Glomerular visceral epithelial cell (primary cell): ENCODE results near the gene B9D1.

Source experiments
- DNase-seq: peaks from one replicate; pipeline ENCODE4 v3.0.0-alpha.2; 2016; ENCODE audit errors: extremely low spot score

Gene B9D1

DNA sequence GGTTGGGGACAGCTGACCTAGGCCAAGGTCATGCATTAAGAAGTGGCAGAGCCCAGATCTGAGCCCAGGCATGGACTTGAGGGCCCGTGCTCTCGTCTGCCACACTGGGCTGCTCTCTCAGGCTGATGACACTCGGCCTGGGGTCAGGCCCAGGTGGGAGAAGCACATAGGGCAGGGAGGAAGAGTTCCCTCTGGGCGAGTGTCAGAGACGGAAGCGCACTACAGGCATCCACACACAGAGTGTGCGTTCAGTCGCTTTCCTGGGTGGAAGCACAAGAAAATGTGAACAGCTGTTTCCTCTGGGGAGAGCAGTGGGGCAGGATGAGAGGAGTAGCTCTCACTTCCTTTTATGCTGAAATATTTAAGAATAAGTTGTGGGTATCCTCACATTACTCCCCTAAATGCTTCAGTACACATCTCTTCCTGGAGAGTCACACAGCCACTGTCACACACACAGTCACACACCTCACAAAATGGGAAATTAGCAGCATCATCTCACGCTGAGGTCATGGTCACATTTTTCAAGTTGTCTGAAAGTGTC, 59.7 kb downstream of the B9D1 start:
- DNase-seq: no peak

DNA sequence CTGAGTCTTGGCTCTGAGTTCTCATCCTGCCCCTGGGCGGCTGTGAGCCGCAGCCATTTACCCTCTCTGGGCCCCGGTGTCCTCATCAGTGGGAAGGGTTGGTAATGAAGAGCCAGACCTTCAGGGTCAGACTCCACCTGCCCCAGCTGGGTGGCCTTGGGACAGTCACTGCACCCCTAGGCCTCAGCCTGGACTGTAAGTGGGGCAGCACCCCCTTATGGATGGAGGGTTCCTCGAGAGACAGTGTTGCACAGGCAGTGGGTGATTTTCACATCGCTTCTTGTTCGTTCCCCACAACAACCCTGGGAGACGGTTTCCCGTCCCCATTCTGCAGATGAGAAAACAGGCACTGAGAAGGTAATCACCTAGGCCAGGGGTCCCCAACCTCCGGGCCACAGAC, 60.5 kb downstream of the B9D1 start:
- DNase-seq: no peak

DNA sequence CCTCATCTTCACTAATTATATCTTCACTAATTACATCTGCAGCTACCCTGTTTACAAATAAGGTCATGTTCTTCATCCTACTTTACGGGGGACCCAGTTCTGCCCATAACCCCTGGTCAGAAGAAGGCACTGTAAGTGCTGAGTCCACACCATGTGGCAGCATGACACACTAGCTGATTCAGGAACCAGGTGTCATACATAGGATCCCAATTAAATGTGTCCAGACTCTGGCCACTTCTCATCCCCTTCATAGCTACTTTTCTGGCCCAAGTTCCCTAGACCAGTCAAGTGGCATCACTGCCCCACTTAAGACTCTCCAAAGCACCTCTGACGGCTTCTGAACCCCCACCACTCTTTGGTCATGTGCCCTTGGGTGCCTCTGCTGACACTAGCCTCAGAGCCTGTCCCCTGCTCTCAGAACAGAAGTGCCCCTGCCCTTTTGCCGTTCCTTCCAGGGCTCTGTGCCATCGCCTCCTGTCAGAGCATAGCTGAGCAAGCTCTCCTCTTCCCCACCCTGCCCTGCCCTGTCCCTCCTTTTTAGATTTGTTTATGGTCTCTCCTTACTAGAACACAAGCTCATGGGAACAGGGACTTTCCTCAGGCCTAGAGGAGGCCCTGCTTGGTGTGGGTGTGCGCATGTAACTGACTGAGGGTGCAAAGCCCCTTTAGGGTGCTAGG, 61.1 kb downstream of the B9D1 start:
- DNase-seq: no peak

DNA sequence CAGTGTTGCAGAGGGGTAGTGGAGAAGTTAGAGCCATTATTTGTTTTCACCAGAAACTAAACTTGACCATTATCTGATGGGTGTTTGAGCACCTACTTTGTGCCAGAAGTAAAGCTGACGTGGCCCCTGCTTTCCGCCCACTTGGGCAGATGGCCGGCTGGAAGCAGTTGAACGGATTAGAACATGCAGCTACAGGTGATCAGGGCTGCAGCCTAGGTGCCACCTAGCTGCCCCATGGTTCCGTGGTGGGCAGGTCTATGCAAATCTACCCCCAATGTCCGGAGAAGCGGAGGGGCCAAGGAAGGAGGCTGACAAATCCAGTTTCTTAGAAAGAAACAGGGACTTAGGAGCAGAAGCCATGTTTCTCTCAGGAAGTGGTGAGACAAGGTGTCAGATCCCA, 62.7 kb downstream of the B9D1 start:
- DNase-seq: no peak

DNA sequence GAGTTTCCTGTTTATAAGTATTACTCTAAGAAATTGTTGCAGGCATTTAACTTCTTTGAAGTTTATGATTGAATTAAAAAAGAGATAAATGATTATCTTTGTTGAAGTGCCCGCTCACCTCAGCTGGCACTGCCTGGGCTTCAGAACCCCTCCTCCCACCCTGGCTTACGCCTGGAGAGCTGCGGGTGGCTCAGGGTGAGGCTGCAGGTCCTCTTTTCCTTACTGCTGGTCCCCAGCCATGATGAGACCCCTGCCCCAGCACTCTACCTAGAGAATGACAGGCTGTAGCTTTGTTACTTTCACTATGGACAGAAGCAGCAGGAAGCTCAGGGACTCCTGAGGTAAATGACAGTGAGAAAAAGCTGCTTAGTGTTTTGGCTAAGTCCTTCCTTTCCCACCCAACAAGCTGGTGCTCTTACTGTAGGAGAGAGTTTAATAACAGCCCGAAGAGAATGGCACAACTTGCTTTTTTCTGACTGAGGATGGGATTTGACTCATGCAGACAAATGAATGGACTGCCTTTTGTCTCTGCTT, 63.2 kb downstream of the B9D1 start:
- no peak for DNase-seq

DNA sequence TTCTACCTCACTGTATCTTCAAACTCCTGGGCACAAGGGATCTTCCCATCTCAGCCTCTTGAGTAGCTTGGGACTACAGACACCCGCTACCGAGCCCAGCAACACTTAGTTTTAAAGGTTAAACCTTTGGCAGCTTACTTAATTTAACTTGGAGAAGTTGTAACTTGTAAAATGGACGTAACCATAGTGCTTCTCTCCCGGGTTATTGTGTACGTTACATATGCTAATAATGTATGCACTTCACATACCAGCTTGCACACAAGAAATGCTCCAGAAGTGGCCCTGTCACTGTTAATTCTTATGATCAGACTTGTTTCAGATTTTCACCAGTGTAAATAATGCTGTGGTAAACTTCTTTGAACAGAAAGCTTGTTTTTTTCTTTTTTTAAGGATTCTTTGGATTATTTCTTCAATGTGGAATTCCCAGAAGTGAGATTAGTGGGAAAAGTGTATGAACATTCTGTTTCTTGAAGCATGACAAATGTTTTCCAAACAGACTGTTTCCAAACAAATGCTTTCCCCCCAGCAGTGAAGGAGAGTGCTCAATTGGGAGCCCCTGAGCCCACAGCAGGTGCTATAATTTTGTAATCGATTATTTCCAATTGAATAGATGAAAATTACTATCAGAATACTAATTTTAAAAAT, 63.8 kb downstream of the B9D1 start:
- DNase-seq: no peak

DNA sequence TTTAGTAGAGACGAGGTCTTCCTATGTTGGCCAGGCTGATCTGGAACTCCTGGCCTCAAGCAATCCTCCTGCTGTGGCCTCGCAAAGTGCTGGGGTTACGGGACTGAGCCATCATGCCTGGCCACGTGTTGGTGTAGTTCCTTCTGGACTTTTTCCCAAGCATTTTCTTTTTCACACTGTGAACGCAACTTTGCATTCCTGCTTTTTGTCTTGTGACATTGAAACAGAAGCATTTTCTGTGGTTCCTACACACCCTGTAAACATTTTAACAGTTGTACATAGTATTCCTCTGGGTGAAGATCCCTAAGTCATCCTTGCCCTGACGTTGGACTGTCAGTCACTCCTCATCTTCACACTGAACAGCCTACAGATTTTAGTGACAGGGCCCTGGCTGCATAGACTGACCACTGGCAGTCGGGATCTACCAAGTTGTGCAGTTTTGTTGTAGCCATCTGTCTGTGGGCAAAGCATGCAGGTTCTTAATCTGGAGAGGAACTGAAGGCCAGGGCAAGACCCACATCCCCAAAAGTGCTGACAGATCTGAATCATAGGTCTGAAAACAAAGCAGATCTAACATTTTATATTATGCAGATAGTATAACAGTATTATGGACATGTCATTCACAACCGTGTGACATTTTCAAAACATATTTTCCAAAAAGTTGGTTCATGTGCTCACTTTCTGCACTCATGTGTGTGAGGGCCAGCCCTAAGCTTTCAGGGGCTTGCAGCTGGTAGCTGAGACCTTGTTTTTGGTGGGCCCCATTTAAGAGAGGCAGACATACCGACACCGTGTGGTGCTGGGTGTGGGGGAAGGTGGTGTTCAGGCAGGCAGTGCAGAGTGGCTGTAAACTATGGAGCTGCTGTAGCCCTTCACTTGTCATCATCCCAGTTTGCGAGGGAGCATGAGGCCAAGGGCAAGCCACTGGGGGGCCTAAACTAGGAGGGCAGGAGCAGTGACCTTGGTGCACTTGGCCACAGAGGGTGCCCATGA, 65.4 kb downstream of the B9D1 start:
- DNase-seq: no peak

DNA sequence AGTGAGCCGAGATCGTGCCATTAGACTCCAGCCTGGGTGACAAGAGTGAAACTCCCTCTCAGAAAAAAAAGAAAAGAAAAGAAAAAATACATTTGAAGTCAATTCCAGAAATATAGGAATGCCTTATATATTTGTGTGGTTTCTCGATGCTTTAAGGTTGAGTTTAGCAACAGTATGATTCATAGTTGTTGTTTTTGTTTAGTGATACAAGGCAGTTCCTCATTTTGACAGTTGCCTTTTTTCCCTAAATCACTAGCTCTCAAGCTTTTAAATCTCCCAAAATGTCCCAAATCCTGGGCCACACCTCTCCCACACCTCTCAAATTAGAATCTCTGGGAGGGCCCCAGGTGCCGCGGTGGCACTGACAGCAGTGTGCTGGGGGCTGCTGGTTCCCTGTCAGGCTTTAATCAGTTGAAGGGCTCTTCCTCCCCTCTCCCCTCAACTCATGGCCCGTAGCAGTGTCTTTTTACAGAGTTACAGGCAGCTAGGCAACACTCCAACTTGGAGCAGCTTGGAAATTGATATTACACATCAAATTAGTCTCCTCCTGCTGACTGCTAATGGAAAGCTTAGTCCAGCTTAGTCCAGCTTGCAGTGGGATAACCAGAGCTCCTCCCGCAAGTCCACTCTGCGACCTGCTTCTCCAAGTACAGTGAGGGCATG, 66.9 kb downstream of the B9D1 start:
- DNase-seq: no peak

DNA sequence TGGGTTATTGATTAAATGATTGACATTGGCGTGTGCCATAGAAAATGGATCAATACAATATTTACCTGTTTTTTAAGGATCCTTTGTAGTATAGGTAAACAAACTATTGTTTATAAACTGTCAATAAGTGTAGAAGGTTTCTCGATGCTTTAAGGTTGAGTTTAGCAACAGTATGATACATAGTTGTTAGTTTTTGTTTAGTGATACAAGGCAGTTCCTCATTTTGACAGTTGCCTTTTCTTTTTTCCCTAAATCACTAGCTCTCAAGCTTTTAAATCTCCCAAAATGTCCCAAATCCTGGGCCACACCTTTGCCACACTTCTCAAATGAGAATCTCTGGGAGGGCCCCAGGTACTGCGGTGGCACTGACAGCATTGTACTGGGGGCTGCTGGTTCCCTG, 68.1 kb downstream of the B9D1 start:
- DNase-seq: no peak
